H9 (cell line): ENCODE measurements around the gene L3HYPDH. TPM values are rescaled to one million over a fixed set of nuclear protein-coding genes. Genes with fewer than 3 reads are reported as not detected.

Source experiments
- DNase-seq: peaks from one replicate; pipeline ENCODE4 v3.0.0-alpha.2; 2017
- H2AFZ ChIP-seq: one replicate; pipeline ENCODE4 v1.6.1; 2013; ENCODE audit warnings: mild to moderate bottlenecking, low read length, control low read depth, moderate library complexity
- H2AK5ac ChIP-seq: 2 replicates; pipeline ENCODE4 v1.6.1; 2013; ENCODE audit warnings: low read length, control low read depth, mixed read lengths; ENCODE audit not compliant: insufficient read length
- H2BK120ac ChIP-seq: one replicate; pipeline ENCODE4 v1.6.1; 2013; ENCODE audit warnings: low read depth, mild to moderate bottlenecking, low read length, control low read depth, inconsistent platforms; ENCODE audit not compliant: poor library complexity, severe bottlenecking
- H2BK12ac ChIP-seq: 2 replicates; pipeline ENCODE4 v1.6.1; 2013; ENCODE audit warnings: low read length, control low read depth, mixed read lengths, low read depth; ENCODE audit not compliant: insufficient read length
- H2BK15ac ChIP-seq: 2 replicates; pipeline ENCODE4 v1.6.1; 2013; ENCODE audit warnings: low read depth, low read length, control low read depth
- H2BK20ac ChIP-seq: one replicate; pipeline ENCODE4 v1.6.1; 2013; ENCODE audit warnings: low read depth, mild to moderate bottlenecking, low read length, control low read depth, inconsistent platforms; ENCODE audit not compliant: poor library complexity, severe bottlenecking
- H2BK5ac ChIP-seq: 2 replicates; pipeline ENCODE4 v1.6.1; 2013; ENCODE audit warnings: low read length, control low read depth, mixed read lengths; ENCODE audit not compliant: insufficient read length
- H3K14ac ChIP-seq: 2 replicates; pipeline ENCODE4 v1.6.1; 2013; ENCODE audit warnings: low read length, control low read depth; ENCODE audit not compliant: insufficient read depth
- H3K18ac ChIP-seq: 2 replicates; pipeline ENCODE4 v1.6.1; 2013; ENCODE audit warnings: low read depth, mild to moderate bottlenecking, mixed read lengths, low read length, control low read depth; ENCODE audit not compliant: insufficient read length
- H3K23ac ChIP-seq: 2 replicates; pipeline ENCODE4 v1.6.1; 2013; ENCODE audit warnings: low read length, control low read depth, mixed read lengths, low read depth; ENCODE audit not compliant: insufficient read length
- H3K23me2 ChIP-seq: 2 replicates; pipeline ENCODE4 v1.6.1; 2013; ENCODE audit warnings: low read depth, mild to moderate bottlenecking, mixed read lengths, low read length, control low read depth; ENCODE audit not compliant: insufficient read length, poor library complexity, severe bottlenecking
- H3K27ac ChIP-seq: 2 replicates; pipeline ENCODE4 v1.5.1; 2013; ENCODE audit warnings: low read length, control low read depth, mixed read lengths, low read depth; ENCODE audit not compliant: insufficient read length
- H3K27me3 ChIP-seq: 2 replicates; pipeline ENCODE4 v1.6.1; 2013; ENCODE audit warnings: low read length, control low read depth, inconsistent platforms; ENCODE audit not compliant: insufficient read depth
- H3K4ac ChIP-seq: 2 replicates; pipeline ENCODE4 v1.6.1; 2013; ENCODE audit warnings: low read depth, mild to moderate bottlenecking, control low read depth, inconsistent platforms, low read length, moderate library complexity
- H3K4me1 ChIP-seq: 2 replicates; pipeline ENCODE4 v1.6.1; 2013; ENCODE audit warnings: low read length, control low read depth, inconsistent platforms; ENCODE audit not compliant: insufficient read depth
- H3K4me2 ChIP-seq: 2 replicates; pipeline ENCODE4 v1.6.1; 2013; ENCODE audit warnings: low read length, control low read depth, mixed read lengths; ENCODE audit not compliant: insufficient read length, insufficient read depth
- H3K56ac ChIP-seq: 2 replicates; pipeline ENCODE4 v1.6.1; 2013; ENCODE audit warnings: low read depth, mild to moderate bottlenecking, mixed read lengths, low read length, control low read depth; ENCODE audit not compliant: insufficient read length
- H3K79me1 ChIP-seq: 2 replicates; pipeline ENCODE4 v1.6.1; 2013; ENCODE audit warnings: low read depth, mild to moderate bottlenecking, moderate library complexity, low read length, control low read depth, inconsistent platforms; ENCODE audit not compliant: insufficient read depth, poor library complexity, severe bottlenecking
- H3K79me2 ChIP-seq: 2 replicates; pipeline ENCODE4 v1.6.1; 2013; ENCODE audit warnings: low read length, control low read depth, inconsistent platforms; ENCODE audit not compliant: insufficient read depth
- H3K9ac ChIP-seq: 2 replicates; pipeline ENCODE4 v1.6.1; 2013; ENCODE audit warnings: low read length, control low read depth, mixed read lengths; ENCODE audit not compliant: insufficient read length; ENCODE audit errors: extremely low read depth
- H3K9me3 ChIP-seq: one replicate; pipeline ENCODE4 v1.6.1; 2013; ENCODE audit warnings: low read depth, low read length, inconsistent platforms; ENCODE audit not compliant: control insufficient read depth
- H3T11ph ChIP-seq: one replicate; pipeline ENCODE4 v1.6.1; 2013; ENCODE audit warnings: mild to moderate bottlenecking, low read length, control low read depth, inconsistent platforms
- H4K20me1 ChIP-seq: one replicate; pipeline ENCODE4 v1.6.1; 2013; ENCODE audit not compliant: control insufficient read depth, insufficient read length, insufficient read depth
- H4K5ac ChIP-seq: 2 replicates; pipeline ENCODE4 v1.6.1; 2013; ENCODE audit warnings: low read depth, mild to moderate bottlenecking, mixed read lengths, low read length, control low read depth; ENCODE audit not compliant: insufficient read length
- H4K8ac ChIP-seq: replicated peaks from 2 replicates; pipeline ENCODE4 v1.6.1; 2013; ENCODE audit warnings: low read length, control low read depth, mixed read lengths, low read depth; ENCODE audit not compliant: insufficient read length
- H4K91ac ChIP-seq: 2 replicates; pipeline ENCODE4 v1.6.1; 2013; ENCODE audit warnings: low read depth, mild to moderate bottlenecking, moderate library complexity, mixed read lengths, low read length, control low read depth; ENCODE audit not compliant: insufficient read length
- H3K27ac Mint-ChIP-seq, 3 experiments: 2 replicates in 2 of 3; 3 replicates in 1 of 3; pipeline ENCODE4 v1.8.0; 2020 to 2021; ENCODE audit warnings: mixed read lengths in 3 of 3, mild to moderate bottlenecking in 1 of 3, moderate library complexity in 1 of 3
- H3K27me3 Mint-ChIP-seq: 2 replicates; pipeline ENCODE4 v1.8.0; 2021; ENCODE audit warnings: low read depth, mild to moderate bottlenecking, moderate library complexity, mixed read lengths
- H3K36me3 Mint-ChIP-seq, 3 experiments: 2 replicates in 2 of 3; 3 replicates in 1 of 3; pipeline ENCODE4 v1.8.0; 2020 to 2021; ENCODE audit warnings: low read depth in 3 of 3, mixed read lengths in 3 of 3; ENCODE audit not compliant: insufficient read depth in 1 of 3
- H3K4me1 Mint-ChIP-seq, 2 experiments: 2 replicates each; pipeline ENCODE4 v1.8.0; 2020; ENCODE audit warnings: mixed read lengths in 2 of 2
- H3K4me3 Mint-ChIP-seq, 2 experiments: 2 replicates in 1 of 2; 3 replicates in 1 of 2; pipeline ENCODE4 v1.8.0; 2020 to 2021; ENCODE audit warnings: mild to moderate bottlenecking in 2 of 2, mixed read lengths in 2 of 2, moderate library complexity in 1 of 2
- H3K9me3 Mint-ChIP-seq, 2 experiments: 2 replicates in 1 of 2; 3 replicates in 1 of 2; pipeline ENCODE4 v1.8.0; 2020; ENCODE audit warnings: mild to moderate bottlenecking in 2 of 2, mixed read lengths in 2 of 2, moderate library complexity in 1 of 2
- CTCF ChIP-seq: fragments of 200-600 bp; sonication (generic); conservative IDR thresholded peaks from 3 replicates; pipeline ENCODE4 v1.8.0; 2021; ENCODE audit warnings: antibody characterized with exemption, mild to moderate bottlenecking
- WGBS: extraction: QIAGEN DNeasy Blood & Tissue Kit; methylation state at CpG from one replicate; pipeline ENCODE4 v1.1.7; 2013; ENCODE audit warnings: missing lambda C conversion rate, low lambda C conversion rate, mixed read lengths; ENCODE audit not compliant: insufficient read length; ENCODE audit errors: extremely low coverage; 5-methylcytosine and 5-hydroxymethylcytosine counted together
- total RNA-seq: library from RNA; stranded (reverse); gene quantifications from 2 replicates; pipeline ENCODE4 v1.2.1, GENCODE V29; 2021

The L3HYPDH gene
- total RNA-seq, 1 experiment from 2014 or later, result 15.7 TPM

DNA sequence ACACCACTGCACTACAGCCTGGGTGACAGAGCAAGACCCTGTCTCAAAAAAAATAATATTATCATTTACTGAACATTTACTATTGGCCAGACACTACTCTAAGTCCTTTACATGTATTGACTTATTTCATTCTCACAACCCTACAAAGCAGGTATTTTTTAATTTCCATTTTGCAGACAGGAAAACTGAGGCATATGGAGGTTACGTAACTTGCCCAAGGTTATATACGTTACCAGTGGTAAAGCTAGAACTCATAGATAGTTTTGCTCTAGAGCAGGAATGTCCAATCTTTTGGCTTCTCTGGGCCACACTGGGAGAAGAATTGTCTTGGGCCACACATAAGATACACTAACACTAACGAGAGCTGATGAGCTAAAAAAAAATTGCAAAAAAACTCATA is 5.7 kb downstream of the L3HYPDH start:
- no peak overlapping the region for H3K18ac ChIP-seq

More for the DNA sequence above, 5.7 kb downstream of the L3HYPDH start:
- TF ChIP-seq CTCF, result no peak
- H3K23ac ChIP-seq, result no peak overlapping the region
- no peak overlapping the region for H2AFZ ChIP-seq
- Mint-ChIP-seq H3K27ac (no peak overlapping the region; a peak in 1 of 7 replicates), H3K4me3 (no peak overlapping the region), H3K4me1 (peaks cover 15 to 18% of the 10 kb centered on the region in 2 experiments), H3K27me3 (no peaks in the 10 kb centered on the region), H3K36me3 (peaks cover 5 to 27% (median 19%) of the 10 kb centered on the region in 3 experiments; a peak in 6 of 7 replicates), H3K9me3 (no peaks in the 10 kb centered on the region)
- H3T11ph ChIP-seq, result no peak overlapping the region
- no peak overlapping the region for H3K56ac ChIP-seq
- WGBS, result no CpG with 5 or more reads among the region's 3 CpGs
- no peaks in the 10 kb centered on the region for H3K4me1 ChIP-seq
- H2AK5ac ChIP-seq, result no peak overlapping the region
- peaks cover 4% of the 10 kb centered on the region for H3K23me2 ChIP-seq
- no peak overlapping the region for H4K8ac ChIP-seq
- H4K20me1 ChIP-seq, result no peaks in the 10 kb centered on the region
- H3K4me2 ChIP-seq, result no peak overlapping the region
- H2BK120ac ChIP-seq, result no peak overlapping the region
- H3K79me2 ChIP-seq, result no peaks in the 10 kb centered on the region; the same call in 1 of the 2 replicates
- H3K9ac ChIP-seq, result no peak overlapping the region
- no peak overlapping the region for H2BK20ac ChIP-seq
- no peak overlapping the region for H3K4ac ChIP-seq
- no peaks in the 10 kb centered on the region for H3K9me3 ChIP-seq
- no peak overlapping the region for H2BK12ac ChIP-seq
- H3K14ac ChIP-seq, result no peak overlapping the region
- DNase-seq, result no peak
- no peak overlapping the region for H2BK15ac ChIP-seq
- no peaks in the 10 kb centered on the region for H3K79me1 ChIP-seq
- H3K27ac ChIP-seq, result no peak overlapping the region
- H4K91ac ChIP-seq, result no peak overlapping the region
- no peak overlapping the region for H4K5ac ChIP-seq
- no peak overlapping the region for H2BK5ac ChIP-seq
- H3K27me3 ChIP-seq, result no peaks in the 10 kb centered on the region
